Stimulated activated CD8-positive, alpha-beta memory T cell treated with anti-CD3 and anti-CD28 coated beads, Interleukin-12 subunit alpha, Interleukin-12 subunit beta, amount 100 ng/mL, for 24 hours (primary cell): Measurements from ENCODE around the gene TMEM161A.
"Not testable (repeated sequence)": the region's sequence is repeated elsewhere in the genome, so short reads cannot be mapped to it uniquely, and the experiment has no call there.

ENCODE experiments used
- DNase-seq: peaks from one replicate; pipeline ENCODE4 v3.0.0-alpha.2; 2020; ENCODE audit errors: extremely low read depth

TMEM161A gene

DNA sequence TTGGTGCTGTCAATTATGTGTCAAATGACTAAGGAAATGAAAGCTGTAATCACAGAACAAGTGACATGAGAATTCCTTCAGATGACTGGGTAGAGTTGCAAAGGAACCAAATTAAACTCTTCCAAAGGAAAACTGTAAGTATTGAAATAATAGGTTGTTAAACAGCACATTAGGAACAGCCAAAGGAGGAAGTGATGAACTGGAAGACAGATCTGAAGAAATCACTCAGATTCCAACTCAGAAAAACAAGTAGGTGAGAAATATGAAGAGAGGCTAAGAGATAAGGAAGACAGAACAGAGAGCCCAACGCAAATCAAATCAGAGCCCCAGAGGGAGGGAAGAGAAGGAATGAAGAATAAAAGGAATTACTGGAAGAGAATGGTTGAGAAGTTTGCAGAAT, 15.4 kb downstream of the TMEM161A start:
- no peak for DNase-seq

DNA sequence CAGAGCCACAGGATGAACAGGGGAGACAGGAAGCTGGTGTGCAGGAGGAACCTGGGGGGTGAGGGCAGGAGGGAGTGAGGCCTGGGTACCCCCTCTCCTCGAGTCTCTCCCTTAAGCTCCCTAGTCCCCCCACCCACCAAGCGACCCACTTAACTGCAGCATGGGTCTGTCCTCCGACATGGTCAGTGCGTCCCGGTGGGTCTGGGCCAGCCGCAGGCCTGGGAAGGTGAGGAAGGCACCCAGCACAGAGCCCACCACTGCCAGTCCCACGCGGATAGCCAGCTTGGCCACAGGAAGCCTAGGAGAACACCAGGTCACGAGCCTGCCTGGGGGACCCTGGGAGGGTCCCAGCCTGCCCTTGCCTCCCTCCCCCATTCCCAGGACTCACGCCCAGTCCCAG, 16.9 kb downstream of the TMEM161A start:
- DNase-seq: no peak

DNA sequence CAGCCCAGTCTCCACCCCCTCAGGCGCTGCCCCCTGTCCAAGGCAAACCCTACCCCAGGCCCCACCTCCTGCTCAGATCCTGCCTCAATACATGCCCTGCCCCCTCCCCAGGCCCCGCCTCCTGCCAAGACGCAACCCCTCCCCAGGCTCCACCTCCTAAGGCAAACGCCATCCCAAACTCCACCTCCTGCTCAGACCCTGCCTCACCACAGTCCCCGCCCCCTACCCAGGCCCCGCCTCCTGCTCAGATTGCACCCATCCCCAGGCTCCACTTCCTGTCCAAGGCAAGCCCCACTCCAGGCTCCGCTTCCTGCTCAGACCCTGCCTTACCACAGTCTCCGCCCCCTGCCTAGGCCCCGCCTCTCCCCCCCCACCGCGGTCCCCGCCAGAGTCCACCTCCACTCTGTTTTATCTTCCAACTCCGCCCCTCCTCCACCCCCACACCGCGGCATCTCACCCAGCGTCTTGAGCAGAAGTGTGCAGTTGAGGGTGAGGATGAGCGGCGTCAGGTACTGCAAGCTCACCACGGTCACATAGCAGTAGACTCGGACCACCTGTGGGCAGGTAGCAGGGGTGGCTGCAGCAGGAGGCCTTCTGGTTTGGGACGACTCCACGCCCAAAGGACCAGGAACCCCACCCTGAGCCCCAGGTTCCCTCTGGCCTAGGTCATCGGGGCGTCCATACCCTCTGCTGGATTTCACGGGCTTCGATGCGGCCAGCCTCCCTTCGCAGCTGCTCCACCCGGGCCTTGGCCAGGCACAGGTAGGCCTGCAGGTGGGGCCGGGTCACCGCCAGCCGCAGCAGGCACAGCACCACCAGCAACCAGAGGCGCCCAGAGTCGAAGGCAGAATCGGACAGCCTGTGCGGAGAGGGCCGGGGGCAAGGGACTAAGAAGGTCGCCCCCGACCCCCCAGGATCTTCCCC, 17.7 kb downstream of the TMEM161A start:
- no peak for DNase-seq

DNA sequence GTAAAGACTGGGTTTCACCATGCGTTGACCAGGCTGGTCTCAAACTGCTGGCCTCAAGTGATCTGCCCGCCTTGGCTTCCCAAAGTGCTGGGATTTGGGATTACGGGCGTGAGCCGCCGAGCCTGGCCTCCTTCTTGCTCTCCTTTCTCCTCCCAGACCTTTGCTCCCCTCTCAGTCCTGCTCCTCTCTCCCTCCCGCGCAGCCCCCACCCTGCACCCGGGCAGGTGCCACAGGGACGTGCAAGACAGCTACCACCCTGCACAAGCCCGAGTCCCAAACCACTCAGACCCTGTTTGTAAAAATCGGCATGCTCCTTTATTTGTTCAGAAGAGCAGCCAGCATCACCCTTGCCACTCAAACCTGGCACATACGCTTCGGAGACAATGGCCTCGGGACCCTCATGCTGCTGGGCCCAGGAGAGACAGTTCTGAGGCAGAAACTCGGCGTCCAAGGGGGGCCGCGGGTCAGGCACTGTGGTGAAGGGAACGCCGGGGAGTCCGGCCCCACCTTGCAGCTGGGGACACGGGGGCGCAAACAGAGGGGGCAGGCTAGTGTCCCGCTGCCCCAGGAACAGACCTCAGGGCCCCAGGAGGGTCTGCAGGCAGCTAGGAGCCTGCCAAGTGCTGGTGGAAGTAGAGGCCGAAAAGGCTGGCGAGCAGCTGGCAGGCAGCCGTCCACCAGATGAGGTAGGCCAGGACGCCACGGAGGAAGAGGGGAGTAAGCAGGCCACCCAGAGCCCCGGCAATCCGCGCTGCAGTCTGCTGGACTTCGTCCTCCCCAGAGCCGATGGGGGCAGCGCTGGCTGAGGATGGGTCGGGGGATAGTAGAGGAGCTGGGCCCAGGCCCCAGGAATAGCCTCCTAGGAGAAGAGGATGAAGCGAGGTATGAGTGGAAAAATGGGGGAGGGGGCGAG, 18.7 kb downstream of the TMEM161A start:
- no peak for DNase-seq

DNA sequence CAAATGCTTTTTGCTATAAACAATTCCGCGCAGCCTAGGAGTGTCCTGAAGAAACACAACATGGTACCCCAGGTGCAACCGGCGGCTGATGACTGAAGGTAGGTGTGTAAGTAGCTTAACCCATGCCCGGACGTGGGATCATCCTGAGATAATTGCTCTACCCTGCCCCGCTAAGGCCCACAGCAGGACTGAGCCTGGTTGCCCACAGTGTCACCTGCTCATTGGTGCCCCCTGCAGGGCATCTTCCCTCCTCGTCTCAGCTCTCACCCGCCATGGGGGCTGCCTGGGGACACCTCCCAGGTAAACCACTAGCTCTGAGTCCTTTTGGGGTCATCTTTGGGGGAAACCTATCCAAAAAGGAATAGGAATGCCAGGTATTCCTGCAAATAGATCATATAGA, 22.3 kb downstream of the TMEM161A start:
- no peak for DNase-seq

DNA sequence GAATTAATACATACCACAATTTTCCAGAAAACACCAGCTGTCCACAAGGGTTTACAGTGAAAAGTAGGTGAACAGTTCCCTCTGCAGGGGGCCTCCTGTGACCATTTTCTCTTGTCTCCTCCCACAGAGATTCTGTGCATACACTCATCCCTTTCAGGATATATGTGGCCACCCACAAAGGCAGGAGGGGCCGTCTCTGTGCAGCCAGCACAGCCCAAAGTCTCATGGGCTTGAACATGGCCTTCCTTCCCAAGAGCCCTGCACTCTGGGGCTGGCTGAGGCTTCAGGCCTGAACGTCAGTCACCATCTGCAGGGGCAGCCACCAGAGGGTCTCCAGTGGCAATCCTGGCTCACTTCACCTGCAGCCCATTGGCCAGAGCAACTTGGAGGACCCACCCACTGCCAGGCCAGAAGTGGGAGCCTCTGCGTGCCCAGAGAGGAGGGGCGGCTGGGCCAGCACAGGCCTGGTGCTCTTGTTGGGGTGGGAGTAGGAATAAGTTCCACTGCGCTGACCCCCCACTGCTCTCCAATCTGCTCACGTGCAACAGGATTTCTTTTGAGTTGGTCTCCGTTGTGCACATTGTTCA, 25.1 kb downstream of the TMEM161A start:
- DNase-seq: no peak

DNA sequence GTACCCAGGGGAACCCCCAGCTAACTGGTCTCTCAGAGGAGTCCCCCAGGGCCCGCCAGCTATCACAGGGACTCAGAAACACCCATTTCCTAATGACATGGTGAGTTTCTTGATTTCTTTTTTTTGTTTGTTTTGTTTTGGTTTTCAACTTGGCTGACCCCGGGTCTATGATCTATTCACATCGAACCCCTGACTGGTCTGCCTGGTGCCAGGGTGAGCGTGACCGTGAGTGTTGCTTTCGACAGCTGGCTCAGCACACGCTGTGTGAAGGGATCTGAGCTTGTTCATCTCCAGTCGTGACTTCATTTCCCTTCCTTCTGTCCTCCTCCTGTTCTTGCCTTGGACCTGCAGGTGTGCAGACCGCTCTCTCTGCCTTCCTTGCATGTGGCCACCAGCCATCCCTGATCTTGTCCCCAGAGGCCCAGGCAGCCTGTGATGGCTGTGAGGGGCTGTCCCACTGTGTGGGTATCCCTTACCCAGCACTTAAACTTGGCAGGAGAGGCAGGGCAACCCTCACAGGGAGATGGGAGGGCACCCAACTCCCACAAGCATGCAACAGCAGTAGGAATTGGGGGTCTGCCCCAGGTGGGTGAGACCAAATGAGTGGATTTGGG, 26.2 kb downstream of the TMEM161A start:
- no peak for DNase-seq

DNA sequence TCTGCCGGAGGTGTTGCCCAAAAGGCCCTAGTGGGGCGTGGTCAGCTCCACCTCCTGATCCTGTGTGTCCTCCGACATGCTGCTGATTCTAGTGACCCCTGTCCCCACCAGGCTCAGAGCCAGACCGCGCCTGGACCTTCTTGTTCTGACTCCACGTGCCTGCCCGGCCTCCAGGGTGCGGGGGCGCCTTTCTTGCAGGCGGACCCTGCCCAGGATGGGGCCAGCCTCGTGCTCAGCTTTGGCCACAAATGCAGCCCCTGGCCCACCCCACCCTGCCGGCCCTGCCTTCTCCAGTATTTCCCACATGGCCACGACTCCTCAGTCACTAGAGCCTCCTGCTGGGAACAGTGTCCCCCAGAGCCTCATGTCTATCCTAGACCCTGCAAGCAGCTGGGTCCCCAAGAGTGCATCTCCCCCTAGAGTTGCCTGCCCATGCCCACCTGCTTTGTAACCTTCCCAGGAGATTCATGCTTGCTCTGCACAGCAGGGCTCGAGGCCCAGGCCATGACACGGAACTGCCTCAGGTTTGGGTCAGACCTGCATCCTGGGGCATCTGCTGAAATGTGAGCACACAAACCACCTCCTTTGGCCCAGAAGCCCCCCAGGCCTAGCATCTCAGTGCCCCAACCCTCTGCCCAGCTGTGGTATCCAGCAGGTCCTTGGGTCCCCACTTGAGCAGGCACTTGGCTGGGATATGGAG, 27.0 kb downstream of the TMEM161A start:
- no peak for DNase-seq

DNA sequence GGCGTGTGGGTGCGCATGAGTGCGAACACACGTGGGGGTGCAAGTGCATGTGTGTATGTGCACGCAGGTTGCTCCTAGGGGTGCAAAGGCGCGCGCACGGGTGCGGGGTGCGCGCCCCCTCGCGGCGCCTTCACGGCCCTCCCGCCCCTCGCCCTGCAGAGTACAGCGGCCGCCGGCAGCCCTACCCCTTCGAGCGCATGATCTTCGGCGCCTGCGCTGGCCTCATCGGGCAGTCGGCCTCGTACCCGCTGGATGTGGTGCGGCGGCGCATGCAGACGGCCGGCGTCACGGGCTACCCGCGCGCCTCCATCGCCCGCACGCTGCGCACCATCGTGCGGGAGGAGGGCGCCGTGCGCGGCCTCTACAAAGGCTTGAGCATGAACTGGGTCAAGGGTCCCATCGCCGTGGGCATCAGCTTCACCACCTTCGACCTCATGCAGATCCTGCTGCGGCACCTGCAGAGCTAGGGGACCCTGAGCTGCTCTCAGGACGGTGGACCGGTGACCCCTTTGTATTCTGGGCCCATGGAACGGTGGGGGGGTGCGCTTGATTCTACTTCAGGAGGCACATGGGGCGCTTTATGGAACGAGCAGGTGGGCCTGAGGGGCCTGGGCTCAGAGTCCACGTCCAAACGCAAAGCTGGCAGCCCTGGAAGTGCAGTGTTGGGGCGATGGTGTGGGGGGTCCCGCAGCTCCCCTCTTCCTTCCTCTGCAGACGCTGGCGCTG, 27.7 kb downstream of the TMEM161A start:
- DNase-seq: no peak

DNA sequence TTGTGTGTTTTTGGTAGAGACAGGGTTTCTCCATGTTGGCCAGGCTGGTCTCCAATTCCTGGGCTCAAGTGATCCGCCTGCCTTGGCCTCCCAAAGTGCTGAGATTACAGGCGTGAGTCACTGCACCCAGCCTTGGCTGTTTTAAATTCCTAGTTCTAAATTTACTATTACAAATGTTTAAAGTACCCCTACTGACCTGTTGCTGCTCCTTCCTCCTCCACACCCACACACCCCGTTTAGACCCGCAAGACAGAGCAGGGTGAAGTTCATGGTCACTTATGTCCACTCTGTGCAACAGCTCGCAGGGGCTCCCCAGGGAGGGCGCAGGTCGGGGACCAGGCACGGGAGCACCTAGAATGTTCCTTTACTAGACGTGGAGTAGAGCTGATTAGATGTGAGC, 28.7 kb downstream of the TMEM161A start:
- DNase-seq: no peak

DNA sequence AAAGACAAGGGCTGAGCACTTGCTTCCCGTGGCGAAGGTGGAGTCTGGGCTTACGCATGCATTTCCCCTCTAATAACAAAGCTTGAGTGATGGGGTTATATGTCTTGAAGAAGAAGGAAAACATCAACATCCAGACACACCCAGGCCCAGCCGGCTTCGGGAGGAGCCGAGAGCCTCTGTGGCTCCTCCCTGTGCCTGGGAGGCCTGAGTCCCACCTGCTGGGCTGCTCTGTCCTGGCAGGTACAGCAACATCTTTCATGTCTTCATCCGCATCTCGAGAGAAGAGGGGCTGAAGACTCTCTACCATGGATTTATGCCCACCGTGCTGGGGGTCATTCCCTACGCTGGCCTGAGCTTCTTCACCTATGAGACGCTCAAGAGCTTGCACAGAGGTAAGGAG, 30.6 kb downstream of the TMEM161A start:
- DNase-seq: no peak

DNA sequence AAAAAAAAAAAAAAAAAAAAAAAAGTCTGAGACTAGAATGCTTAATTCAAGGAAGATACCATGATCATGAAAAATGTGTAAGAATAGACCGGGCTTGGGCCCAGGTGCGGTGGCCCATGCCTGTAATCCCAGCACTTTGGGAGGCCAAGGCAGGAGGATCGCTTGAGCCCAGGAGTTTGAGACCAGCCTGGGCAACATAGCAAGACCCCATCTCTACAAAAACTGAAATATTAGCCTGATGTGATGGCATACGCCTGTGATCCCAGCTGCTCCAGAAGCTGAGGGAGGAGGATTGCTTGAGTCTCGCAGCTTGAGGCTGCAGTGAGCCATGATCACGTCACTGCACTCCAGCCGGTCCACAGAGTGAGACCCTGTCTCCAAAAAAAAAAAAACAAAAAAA, 31.3 kb downstream of the TMEM161A start:
- not testable (repeated sequence) for DNase-seq

DNA sequence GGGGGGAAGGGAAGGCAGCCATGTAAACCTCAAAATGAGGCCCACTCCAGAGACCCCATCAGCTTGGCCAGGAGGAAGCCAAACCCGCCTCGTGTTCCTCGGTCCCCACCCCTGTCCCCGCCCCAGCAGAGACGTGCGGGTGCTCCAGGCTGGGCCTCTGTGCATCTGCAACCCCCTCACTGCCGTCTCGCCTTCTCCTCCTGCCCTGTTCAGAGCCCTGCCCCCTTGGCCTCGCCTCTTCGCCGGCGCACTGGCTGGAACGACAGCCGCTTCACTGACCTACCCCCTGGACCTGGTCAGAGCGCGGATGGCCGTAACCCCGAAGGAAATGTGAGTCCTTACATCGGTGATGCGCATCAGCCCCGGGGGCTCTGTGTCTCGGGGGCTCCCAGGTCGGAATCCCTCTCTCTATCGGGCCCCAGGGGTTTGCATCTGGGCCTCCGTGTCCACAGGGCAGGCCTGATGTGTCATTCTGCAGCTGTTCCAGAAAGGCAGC, 32.2 kb downstream of the TMEM161A start:
- DNase-seq: no peak

DNA sequence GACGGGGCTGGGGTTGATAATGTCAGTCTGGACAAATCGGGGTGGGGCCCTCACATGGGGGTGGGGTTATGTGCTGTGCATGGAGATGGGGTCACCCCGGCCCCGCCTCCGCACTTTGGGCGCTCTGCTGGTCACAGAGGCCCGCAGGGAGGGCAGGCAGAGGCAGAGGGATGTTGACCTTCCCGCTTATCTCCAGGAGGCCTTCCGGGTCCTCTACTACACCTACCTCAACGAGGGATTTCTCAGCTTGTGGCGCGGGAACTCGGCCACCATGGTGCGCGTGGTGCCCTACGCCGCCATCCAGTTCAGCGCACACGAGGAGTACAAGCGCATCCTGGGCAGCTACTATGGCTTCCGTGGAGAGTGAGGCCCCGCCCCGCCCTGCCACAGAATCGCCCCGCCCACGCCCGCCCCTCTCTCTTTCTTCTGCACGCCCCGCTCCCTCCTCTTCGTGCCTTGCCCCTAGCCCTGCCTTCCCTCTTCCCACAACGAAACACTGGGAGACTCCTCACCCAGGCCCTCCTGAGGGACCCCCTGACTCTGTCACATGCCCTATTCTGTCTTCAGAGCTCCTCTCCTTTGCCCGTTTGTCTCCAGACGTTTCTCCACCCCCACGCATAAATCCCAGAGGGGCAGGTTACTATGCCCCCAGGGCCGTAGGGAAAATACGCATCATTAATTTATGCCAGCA, 32.8 kb downstream of the TMEM161A start:
- no peak for DNase-seq

DNA sequence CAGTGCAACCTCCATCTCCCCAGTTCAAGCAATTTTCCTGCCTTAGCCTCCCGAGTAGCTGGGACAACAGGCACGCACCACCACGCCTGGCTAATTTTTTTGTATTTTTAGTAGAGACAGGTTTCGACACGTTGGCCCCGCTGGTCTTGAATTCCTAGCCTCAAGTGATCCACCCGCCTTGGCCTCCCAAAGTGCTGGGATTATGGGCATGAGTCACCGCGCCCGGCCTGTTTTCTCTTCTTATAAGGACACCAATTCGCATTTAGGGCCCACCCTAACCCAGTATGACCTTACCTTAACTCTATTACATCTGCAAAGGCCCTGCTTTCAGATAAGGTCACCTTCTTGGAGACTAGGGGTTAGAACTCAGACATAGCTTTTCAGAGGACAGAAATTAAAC, 35.1 kb downstream of the TMEM161A start:
- no peak for DNase-seq

DNA sequence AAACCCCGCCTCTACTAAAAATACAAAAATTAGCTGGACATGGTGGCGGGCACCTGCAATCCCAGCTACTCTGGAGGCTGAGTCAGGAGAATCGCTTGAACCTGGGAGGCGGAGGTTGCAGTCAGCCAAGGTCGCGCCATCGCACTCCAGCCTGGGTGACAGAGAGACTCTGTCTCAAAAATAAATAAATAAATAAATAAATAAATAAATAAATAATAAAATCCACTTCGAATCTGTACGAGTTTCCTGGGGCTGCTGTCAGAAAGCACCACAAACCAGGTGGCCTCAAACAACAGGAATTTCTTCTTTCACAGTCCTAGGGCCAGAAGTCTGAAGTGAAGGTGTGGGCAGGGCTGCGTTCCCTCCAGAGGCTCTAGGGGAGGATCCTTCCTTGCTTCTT, 35.7 kb downstream of the TMEM161A start:
- not testable (repeated sequence) for DNase-seq

DNA sequence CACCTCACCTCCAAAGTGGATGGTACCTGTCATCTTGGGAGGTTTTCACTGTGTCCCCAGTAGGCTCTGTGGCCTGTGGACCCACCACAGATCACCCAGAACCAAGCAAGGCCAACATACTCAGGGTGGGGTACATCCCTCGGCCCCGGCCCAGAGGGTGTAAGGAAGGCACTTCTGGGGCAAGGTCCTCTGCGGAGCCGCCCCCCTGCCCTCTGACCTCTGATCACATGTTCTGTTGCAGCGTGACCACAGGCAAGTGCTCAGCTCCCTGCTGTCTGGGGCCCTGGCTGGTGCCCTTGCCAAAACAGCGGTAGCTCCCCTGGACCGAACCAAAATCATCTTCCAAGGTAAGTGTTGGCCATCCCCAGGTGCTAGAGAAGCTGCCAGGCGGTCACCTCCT, 36.7 kb downstream of the TMEM161A start:
- DNase-seq: no peak

DNA sequence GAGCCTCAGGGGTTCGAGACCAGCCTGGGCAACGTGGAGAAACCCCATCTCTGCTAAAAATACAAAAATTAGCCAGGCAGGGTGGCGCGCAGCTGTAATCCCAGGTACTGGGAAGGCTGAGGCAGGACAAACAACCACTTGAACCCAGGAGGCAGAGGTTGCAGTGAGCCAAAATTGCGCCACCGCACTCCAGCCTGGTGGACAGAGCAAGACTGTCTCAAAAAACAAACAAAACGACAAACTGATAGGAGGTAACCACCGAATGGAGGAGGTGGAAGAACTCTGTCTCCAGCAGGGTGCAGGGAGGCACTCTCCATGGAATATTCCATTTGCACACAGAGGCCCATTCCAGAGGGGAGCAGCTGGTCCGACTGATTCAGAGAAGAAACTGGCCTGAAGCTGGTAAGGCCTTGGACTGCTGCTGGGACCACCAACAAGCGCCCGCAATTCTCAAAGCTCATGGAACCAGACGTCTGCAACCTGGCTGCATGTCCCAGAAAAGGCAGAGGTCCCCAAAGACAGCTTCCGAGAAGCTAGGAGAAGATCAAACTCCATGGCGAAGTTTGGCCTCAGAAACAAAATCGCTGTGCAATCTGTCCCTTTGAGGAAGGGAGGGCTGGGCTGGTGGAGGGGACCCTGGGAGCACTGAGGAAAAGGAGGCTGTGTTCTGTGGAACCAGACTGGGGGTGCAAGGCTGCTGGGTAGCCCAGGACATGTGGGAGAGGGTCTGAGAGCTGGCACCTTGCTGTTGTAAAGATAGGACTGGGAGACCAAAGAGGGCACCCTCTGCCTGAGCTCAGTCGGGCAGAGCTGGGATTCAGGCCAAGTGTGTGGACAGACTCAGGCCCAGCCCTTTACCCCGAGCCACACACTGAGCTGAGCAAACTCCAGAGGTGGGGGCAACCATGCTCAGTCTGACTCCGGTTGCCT, 39.3 kb downstream of the TMEM161A start:
- DNase-seq: no peak
